GM18526 (cell line): ENCODE measurements around the gene ALKBH8.

Experiments
- POLR2A ChIP-seq: IDR thresholded peaks from 3 replicates; pipeline ENCODE4 v1.6.1; 2011; ENCODE audit not compliant: insufficient read length; ENCODE audit errors: extremely low read depth

Gene ALKBH8

GRCh38 chr11:107549253-107549953 is 16.1 kb downstream of the ALKBH8 start:
- TF ChIP-seq POLR2A, result no peak

GRCh38 chr11:107547961-107548360 is 17.6 kb downstream of the ALKBH8 start:
- no peak for TF ChIP-seq POLR2A

GRCh38 chr11:107545101-107545514 is 20.4 kb downstream of the ALKBH8 start:
- no peak for TF ChIP-seq POLR2A

GRCh38 chr11:107538821-107539220 is 26.7 kb downstream of the ALKBH8 start:
- no peak for TF ChIP-seq POLR2A

- TF ChIP-seq POLR2A, result no peak
Observed at GRCh38 chr11:107538239-107538638, 27.3 kb downstream of the ALKBH8 start.

- TF ChIP-seq POLR2A, result no peak
Observed at GRCh38 chr11:107526197-107526596, 39.3 kb downstream of the ALKBH8 start.

- no peak for TF ChIP-seq POLR2A
Observed at GRCh38 chr11:107508858-107509244, 56.7 kb downstream of the ALKBH8 start.

GRCh38 chr11:107508201-107508857 is 57.2 kb downstream of the ALKBH8 start:
- no peak for TF ChIP-seq POLR2A

- no peak for TF ChIP-seq POLR2A
Observed at GRCh38 chr11:107505647-107506225, 59.8 kb downstream of the ALKBH8 start.

- TF ChIP-seq POLR2A, result no peak
Observed at GRCh38 chr11:107504981-107505380, 60.6 kb downstream of the ALKBH8 start.

- TF ChIP-seq POLR2A, result no peak
Observed at GRCh38 chr11:107501713-107502112, 63.8 kb downstream of the ALKBH8 start.

- TF ChIP-seq POLR2A, result no peak
Observed at GRCh38 chr11:107496011-107496410, 69.5 kb downstream of the ALKBH8 start.

- no peak for TF ChIP-seq POLR2A
Observed at GRCh38 chr11:107494055-107494454, 71.5 kb downstream of the ALKBH8 start.

GRCh38 chr11:107493117-107493516 is 72.4 kb downstream of the ALKBH8 start:
- TF ChIP-seq POLR2A, result no peak

- TF ChIP-seq POLR2A, result no peak
Observed at GRCh38 chr11:107490836-107491235, 74.7 kb downstream of the ALKBH8 start.

- no peak for TF ChIP-seq POLR2A
Observed at GRCh38 chr11:107482234-107482633, 83.3 kb downstream of the ALKBH8 start.
